ENCODE measurements around the gene CFHR5.

GRCh38 chr1:196933531-196934189 lies 43.7 kb upstream of the CFHR5 start:
- TF ChIP-seq CTCF (conservative IDR thresholded peaks at IDR 0.05 in 1 of 2, IDR thresholded peaks at IDR 0.05 in 1 of 2; ENCODE audit: extremely low read depth in 1 of 2, insufficient read depth in 1 of 2, low read depth in 1 of 2, low read length in 2 of 2) (no peak), EZH2 (IDR thresholded peaks at IDR 0.05; ENCODE audit: borderline replicate concordance, low read length) (no peak)
